HG03432 (cell line): ENCODE measurements around the gene CDC42BPG.

Source experiments
- ATAC-seq: cut with Tn5 transposase; IDR thresholded peaks from one replicate; pipeline ENCODE4 v1.9.1; 2021; ENCODE audit warnings: mild to moderate bottlenecking, moderate library complexity; ENCODE audit not compliant: unreplicated experiment

Gene CDC42BPG

DNA sequence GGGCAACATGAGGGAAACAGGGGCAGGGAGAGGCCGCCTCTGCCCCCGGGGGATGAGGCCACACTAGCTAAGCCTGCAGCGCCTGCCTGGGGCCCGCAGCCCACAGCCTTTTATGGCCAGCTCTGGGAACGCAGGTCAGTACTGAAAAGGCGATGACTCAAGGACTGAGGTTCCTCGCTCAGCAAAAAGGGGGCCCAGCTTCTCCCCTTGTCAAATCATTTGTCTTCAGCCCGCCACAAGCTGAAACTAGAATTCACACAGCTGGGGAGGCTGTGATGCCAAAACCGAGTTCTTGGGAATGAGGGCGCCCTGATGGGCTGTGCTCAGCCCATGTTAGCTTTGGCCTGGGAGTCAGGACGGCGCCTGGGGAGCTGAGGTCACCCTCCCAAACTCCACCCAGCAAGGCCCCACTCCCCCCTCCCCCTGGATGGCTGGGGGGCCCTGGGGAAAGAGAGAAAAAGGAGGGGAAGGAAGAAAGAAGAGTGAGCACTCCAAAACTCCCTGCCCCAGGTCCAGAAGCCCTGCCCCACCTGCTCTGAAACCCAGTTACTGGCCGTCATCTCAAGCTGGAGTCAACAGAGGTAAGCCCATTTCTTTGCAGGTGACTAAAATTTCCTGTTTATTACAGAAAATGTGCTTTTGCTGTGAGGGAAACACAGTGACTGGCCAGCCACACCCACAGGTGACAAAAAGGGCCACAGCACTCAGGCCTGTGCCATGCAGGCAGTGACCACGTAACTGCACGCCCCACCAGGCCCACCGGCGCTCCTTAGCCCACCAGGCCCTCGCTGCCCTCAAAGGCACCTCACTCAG, 20.2 kb upstream of the CDC42BPG start:
- ATAC-seq, result peak; percentile 19

DNA sequence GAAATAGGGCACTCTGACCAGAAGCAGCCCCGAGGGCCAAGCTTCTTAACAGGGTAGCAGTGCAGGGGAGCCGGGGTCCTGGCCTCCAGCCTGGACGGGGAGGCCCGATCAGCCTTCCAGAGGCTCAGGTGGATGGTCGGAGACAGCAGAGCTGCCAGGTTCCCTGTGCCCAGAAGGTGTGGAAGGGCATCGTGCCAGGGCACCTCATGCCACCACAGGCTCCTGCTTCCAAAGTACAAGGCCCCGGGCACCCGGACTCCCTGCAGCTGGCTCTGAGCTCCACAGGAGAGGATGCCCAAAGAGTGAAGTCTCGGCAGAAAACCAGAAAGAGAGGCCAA, 19.7 kb upstream of the CDC42BPG start:
- no peak for ATAC-seq

DNA sequence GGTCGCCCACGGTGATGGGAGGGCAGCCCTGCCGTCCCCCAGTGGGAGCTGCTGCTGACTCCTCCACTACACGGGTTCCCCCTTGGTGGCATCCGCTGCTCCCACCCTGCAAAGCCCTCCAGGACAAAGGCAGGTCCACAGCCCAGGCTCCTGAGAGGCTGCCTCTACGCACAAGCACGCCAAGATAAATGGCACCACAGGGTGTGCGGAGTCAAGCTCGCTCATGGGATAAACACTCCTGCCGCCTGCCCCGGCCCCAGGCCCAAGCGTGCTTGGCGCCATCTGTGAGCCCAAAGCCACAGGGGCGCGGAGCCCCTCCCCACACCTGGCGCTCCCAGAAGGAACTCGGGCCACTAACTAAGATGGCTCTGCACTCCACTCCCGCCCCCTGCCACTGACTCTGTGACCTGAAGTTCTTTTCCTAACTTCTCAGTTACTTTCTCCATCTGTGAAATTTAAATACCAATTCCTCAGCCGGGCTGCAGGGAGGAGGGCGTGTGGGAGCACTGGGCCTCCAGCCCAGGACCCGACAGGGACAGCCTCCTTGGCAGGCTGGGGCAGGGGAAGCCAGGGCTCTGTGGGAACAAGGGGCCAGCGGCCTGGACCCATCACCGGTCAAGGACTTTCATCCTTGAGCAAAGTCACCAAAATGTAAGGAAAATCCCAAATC, 19.1 kb upstream of the CDC42BPG start:
- no peak for ATAC-seq

DNA sequence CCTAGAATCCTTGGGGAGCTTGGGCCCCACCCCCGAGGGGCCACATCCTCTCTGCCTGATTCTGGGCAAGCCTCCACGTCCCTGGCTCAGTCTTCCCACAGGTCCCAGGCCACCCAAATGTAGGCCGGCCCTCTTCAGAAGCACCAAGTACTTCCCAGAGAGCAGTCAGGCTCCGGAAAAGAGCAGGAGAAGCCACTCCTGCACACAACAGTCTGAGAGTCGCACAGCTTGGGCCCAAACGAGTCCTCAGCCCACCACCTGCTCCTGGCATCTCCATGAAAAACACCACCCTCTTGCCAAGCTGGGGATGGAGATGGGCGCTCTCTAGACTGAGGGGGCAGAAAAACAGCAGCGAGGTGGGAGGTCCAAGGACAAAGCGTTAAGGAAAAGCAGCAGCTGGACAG, 18.5 kb upstream of the CDC42BPG start:
- ATAC-seq, result no peak

DNA sequence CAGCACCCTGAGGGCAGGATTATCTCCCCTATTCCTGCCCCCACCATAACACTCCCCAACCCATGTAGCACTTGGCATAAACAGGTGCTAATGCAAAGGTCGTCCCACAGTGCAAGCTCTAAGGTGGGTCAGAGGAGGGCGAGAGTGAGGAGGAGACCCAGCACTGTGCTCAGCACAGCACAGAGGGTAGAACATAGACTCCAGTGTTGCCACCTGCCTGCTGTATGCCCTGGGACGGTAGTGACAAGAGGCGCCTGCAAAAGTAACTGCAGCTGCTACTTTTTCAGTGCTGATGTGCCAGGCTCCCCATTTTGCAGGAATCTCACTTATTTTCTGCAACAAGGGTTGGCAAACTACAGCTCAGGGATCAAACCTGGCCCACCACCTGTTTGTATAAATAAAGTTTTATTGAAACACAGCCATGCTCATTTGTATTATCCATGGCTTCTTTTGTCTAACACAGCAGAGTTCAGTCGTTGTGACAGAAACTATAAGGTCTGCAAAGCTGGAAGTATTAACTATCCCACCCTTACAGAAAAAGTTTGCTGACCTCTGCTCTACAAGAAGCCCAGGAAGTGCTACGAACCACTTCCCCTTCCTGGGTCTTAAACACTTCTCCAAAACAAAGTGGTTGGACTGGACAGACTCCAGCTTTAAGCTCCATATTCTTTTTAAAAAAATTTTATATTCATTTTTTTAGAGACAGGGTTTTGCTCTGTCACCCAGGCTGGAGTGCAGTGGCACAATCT, 16.9 kb upstream of the CDC42BPG start:
- ATAC-seq, result no peak

DNA sequence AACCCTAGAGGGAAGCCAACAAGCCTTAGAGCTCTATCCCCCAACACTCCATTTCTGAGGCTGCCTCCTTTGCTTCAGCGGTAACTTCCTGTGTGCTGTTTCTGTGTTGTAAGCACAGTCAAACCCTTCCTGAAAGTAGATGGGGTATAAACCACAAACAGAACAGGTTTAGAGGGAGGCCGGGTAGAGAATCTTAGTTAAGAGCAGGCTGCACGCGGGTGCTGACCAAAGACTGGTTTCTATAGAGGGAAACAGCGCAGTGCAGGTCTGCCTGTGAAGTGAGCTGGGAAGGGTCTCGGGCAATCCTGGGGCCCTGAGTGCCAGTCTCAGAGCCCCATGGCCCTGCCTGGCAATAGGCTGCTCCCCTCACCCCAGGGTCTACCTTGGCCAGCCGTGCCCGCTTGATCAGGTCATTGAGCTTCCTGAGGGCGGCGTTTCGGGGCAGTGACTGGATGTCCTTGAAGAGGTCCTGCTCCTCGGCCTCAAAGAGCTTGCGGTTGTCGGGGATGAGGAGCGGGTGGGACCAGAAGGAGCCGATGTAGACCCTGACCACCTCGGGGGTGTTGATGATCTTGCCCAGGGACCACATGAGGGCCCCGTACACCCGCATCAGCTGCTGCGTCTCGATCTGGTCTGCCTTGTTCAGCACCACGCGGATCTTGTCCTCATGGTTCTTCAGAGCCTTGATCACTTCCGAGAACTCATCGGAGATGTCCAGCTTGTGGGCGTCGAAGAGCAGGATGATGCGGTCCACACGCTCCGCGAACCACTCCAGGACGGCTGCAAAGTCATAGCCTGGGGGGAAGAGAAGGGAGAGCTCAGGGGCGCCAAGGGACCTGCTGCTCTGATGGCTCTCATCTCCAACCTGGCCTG, 15.3 kb upstream of the CDC42BPG start:
- peak; percentile 69 for ATAC-seq

DNA sequence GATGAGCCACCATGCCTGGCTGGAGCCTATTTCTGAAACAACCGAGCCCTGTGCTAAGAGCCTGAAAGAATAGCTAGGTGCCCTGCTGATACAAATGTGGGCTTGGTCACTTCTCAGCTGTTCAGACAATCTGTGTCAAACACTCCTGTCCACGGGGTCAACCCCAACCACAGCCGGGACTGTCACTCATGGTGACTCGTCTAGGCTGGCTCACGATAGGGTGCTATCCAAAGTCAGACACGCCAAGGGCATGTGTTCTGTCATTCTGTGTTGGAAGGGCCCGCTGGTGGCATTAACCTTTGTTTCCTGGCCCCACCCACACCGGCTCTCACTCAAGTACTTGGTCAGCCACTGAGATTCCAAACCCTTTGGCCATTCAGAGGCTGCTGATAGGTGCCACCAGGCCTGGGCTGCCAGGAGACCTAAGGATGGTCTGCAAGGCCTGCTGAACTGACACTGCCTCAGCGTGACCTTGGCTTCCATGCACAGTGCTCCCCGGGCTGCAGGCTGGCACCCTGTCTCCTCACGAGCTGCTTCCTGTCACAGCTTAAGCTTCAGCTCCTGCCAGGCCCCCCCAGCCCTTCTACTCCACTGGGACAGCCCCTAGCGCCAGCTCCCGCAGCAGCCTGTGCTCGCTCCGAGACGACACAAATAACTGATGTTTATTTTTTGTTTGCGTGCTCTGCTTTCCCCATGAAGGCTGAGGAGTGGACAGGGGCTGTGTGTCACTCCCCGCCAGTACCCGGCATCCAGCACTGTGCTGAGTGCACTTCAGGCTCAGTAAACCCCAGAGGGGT, 14.2 kb upstream of the CDC42BPG start:
- peak; percentile 26 for ATAC-seq

DNA sequence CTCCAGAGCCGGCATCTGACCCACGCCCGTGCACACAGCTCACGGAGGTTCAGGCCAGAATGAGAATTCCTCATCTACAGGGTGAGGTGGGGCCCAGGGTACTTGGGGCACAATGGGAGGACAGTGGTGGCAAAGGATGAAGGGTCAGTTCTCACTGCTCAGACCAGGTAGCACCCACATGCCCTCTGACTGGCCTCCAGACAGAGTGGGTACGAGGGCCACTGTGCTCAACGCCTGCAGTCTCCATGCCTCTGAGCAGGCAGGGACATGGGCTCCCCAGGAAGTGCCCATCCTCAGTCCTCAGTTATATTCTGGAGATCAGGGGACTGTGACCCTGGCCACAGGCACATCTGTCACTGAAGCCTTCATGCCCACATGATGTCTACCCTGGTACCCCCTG, 13.0 kb upstream of the CDC42BPG start:
- ATAC-seq, result no peak

DNA sequence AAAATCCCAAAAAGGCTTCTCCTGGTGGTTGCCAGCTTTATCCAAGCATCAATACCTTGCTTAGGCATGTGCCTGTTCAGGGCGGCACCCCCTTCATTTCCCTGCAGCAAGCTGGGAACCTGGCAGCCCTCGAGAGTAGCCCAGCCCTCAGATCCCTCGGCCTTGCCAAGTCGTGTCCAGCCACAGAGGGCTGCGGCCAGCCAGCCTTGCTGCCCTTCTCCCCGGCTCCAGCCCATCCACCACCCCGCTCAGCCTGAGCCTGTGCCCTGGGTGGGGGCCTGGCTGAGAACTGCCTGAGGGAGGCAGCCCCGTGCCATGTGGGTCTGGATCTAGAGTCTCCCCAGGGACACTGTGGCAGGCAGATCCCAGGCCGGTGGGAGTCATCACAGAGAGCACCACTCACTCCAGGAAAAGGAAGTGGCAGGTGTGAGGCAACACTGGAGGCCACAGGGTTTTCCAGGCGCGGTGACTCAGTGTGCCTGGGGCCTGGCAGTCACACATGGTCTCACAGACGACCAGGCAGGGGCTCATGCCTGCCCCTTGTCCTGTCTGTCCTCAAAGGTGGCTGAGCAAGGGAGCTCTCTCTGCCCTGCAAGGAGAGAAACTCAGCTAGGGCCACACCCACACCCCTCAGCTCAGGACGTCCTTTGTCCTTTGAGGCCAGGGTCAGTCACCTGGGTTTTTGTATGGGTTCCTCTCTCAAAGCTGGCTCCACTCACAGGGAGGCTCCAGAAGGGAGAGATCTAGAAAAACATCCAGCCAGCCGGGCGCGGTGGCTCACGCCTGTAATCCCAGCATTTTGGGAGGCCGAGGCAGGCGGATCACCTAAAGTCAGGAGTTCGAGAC, 12.2 kb upstream of the CDC42BPG start:
- ATAC-seq, result no peak

DNA sequence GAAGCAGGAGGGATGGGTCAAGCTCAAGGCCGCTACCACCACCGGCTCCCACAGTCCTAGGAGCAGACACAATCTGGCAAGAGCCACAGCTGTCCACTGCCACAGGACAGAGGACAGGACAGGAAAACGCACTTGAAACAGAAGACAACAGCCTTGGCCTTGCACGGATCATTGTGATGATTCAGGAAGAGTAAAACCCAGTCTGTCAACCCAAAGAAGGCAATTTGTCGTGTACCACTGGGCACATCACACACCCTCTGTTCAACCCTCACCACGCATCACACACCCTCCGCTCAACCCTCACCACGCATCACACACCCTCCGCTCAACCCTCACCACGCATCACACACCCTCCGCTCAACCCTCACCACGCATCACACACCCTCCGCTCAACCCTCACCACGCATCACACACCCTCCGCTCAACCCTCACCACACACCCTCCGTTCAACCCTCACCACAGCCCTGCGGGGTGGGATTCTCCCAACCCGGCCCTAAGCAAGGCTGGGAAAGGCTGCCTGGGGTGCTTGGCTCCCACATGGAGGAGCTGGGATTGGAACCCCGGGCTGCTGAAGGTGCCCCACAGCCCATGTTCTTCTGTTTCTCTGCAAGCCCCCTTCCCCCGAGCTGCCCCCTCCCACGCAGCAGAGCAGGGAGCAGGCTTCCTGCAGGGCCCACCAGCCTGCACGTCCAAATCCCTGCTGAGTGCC, 11.3 kb upstream of the CDC42BPG start:
- ATAC-seq, result no peak

DNA sequence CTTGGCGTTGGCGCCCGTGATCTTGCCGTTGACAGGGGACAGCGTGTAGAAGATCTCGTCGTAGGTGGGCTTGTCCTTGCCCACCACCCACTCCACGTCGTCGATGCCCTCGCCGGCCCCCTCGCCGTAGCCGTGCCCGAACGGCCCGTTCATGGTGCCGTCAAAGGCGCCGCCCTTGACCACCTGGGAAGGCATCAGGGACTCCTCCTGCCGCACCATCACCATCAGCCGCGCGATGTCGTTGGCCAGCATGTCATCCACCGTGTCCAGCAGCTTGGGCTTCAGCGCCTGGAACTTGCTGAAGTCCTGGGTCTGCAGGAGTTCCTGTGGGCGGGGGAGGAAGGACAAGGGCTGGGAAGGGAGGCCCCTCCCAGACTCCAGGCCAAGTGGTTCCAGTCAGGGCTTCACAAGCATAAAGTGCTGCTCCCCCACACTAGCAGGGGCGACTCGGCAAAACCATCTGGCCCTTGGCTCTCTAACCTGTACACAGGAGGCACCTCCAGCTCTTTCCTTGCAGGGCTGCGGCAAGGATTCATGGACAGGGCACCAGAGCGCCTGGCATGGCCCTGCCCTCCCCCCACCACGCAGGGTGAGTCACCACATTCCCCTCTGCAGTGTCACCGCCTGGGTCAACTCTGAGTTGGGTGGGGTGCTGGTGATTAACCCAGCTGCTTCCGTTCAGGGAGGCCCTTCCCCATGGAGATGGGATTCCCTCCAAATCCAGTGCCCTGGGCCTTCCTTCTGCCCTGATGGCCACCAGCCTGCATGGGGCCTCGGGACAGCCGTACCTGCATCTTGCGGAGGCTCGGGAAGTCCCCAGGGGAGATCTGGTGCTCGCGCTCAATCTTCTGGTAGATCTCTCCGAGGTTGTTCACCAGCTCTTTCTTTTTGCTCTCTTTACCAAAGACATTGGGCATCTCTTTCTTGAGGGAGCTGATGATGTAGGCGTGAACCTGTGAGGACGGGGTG, 10.4 kb upstream of the CDC42BPG start:
- ATAC-seq, result no peak

DNA sequence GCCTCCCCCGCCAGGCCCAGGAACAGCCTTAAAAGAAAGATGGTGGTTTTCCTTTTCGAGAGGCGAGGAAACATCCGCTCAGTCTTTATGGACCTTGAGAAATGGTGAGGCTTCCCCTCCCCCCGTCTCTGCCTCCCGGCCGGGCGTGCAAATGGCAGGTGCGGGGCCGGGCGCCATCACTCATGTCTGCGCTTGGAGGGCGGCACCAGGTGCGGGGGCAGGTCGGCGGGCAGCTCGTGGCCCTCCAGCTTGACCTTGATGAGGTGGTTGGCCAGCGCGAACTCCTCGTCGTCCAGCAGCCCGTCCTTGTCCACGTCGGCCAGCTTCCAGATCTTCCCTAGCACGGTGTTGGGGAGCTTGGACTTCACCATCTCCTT, 9.7 kb upstream of the CDC42BPG start:
- no peak for ATAC-seq

DNA sequence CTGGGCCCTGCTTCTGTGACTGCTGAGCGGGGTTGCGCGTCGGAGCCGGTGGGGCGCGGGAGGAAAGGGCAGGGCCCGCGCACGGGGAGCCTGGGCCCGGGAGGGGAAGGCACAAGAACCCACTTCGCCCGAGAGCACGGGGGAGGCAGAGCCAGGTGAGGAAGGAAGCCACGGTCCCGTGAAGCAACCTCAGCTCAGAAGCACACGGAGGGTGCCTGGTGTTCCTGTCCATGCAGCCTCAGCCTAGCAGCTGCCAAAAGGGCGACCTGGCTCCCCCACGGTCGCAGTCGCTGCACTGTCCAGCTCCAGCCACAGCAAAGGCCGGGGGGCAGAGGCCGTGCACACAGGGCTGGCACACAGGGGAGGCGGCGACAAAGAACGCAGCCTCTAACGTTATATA, 9.3 kb upstream of the CDC42BPG start:
- ATAC-seq, result no peak

DNA sequence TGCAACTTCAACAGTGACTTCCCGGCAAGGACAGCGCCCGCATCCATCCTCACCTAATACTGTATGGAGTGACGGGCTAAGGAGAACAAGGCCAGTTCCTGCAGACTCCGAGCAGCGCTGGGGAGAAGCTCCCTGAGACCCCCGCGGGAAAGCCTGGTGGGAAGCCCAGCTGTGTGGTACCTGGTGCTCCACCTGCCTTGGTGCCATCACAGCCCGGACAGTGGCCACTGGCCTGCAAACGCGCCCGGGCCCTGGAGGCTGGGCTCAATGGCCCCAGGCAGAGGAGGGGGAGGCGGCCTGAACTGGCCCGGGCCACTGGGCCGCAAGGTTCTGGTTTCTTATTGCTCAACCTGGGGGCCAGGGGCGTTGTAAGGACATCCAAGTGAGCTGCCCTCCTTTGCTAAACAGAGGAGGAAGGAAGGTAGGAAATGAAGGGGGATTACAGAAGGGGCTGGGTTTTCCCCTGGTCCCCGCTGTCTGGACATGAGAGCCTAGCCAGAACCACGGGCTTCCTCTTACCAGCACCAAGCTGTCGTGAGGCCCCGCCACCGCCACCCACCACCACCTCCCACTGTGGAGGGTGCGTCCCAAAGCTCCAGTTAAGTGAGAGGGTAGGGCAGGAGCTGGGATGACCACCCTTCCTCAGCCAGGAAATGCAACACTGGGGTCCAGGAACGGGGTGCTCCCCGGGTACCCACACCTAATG, 8.5 kb upstream of the CDC42BPG start:
- ATAC-seq, result no peak

DNA sequence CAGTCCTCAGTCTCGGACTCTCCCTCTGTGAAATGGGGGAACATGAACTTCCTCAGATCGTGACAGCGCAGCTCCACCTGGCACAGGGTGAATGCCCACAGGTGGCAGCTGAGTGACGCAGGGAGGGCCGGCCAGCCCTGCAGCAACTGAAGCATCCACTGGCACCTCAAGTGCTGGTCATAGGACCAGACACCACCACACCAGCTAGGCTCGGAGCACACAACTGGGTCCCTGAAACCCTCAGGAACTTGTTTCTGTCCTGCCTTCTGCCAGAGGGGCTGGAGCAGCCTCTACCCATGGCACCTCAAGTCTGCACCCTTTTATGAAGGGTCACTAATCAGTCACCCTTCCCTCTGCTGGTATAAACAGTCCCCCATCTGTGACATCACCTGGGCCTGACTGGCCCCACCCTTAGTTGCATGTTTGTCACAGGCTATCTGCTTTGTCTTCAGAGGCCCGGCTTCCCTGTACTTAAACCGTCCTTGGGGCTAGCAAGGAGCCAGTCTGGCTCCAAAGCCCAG, 7.4 kb upstream of the CDC42BPG start:
- ATAC-seq, result peak; percentile 7

DNA sequence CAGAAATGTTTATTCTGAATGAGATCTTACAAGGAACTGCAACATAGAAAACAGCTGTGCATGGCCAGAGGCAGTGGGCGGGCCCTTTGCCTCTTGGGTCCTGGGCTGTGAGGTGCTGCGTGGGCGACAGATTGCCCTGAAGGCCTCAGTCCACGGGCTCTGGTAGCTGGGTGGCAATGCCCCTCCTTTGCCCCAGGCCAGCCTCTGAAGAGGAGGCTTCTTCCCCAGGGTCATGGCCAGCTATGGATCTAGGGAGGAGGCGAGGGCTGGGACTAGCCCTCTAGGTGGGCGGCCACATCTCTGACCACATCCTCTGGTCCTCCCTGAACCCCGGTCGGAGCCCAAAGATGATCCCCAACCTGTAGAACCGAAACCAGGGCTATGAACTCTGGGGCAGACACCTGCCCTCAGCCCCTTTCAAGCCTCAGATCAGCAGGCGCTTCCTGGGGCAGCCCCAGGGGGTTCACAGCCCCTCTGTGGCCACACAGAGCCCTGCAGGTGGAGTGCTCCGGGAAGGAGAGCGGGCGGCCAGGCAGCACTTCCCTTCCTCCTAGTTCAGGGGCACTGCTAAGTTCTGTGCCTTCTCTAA, 6.6 kb upstream of the CDC42BPG start:
- ATAC-seq, result peak; percentile 72
